SK-N-SH treated with all-trans-retinoic acid at 6 μM for 48 hours (cell line): ENCODE data around the gene MANBA.

Source experiments
- ATAC-seq: fragments of 200-7000 bp; cut with Tn5 transposase; 3 replicates; pipeline ENCODE4 v1.9.1; 2020; ENCODE audit warnings: mild to moderate bottlenecking, moderate library complexity
- ARNTL ChIP-seq: fragments of 450-650 bp; formaldehyde crosslinking; IDR thresholded peaks from 2 replicates; pipeline ENCODE4 v1.5.0; 2020; ENCODE audit warnings: low read depth, mild to moderate bottlenecking, moderate library complexity, borderline replicate concordance
- BACH2 ChIP-seq: fragments of 250-450 bp; sonication (Bioruptor Pico); IDR thresholded peaks from 2 replicates; pipeline ENCODE4 v1.9.0; 2021; ENCODE audit warnings: mild to moderate bottlenecking, borderline replicate concordance
- CSDC2 ChIP-seq: fragments of 250-450 bp; sonication (Bioruptor Pico); IDR thresholded peaks from 2 replicates; pipeline ENCODE4 v1.5.0; 2020; ENCODE audit warnings: mild to moderate bottlenecking, moderate library complexity
- ESRRG ChIP-seq: fragments of 250-450 bp; sonication (Bioruptor Pico); IDR thresholded peaks from 2 replicates; pipeline ENCODE4 v1.6.1; 2021; ENCODE audit warnings: mild to moderate bottlenecking
- GLIS3 ChIP-seq: fragments of 250-450 bp; sonication (Bioruptor Pico); IDR thresholded peaks from 2 replicates; pipeline ENCODE4 v1.5.0; 2020; ENCODE audit warnings: mild to moderate bottlenecking, moderate library complexity
- ISL1 ChIP-seq: fragments of 250-450 bp; sonication (Bioruptor Pico); IDR thresholded peaks from 2 replicates; pipeline ENCODE4 v2.1.2; 2022; ENCODE audit warnings: mild to moderate bottlenecking, moderate library complexity
- PPARA ChIP-seq: fragments of 250-450 bp; sonication (Bioruptor Pico); IDR thresholded peaks from 2 replicates; pipeline ENCODE4 v1.5.0; 2020; ENCODE audit warnings: mild to moderate bottlenecking, borderline replicate concordance
- RARB ChIP-seq: fragments of 250-450 bp; sonication (Bioruptor Pico); IDR thresholded peaks from 2 replicates; pipeline ENCODE4 v1.8.0; 2021; ENCODE audit warnings: mild to moderate bottlenecking, moderate library complexity
- SNAI2 ChIP-seq: fragments of 250-450 bp; sonication (Bioruptor Pico); IDR thresholded peaks from 2 replicates; pipeline ENCODE4 v1.5.0; 2020; ENCODE audit warnings: mild to moderate bottlenecking, moderate library complexity
- TCF4 ChIP-seq: fragments of 250-450 bp; sonication (Bioruptor Pico); IDR thresholded peaks from 2 replicates; pipeline ENCODE4 v1.8.0; 2021; ENCODE audit warnings: mild to moderate bottlenecking, moderate library complexity, borderline replicate concordance
- TOX ChIP-seq: fragments of 250-450 bp; sonication (Bioruptor Pico); IDR thresholded peaks from 2 replicates; pipeline ENCODE4 v1.8.0; 2021; ENCODE audit warnings: mild to moderate bottlenecking, moderate library complexity, borderline replicate concordance
- ZC3H10 ChIP-seq: fragments of 250-450 bp; sonication (Bioruptor Pico); IDR thresholded peaks from 2 replicates; pipeline ENCODE4 v1.5.1; 2021; ENCODE audit warnings: mild to moderate bottlenecking, moderate library complexity
- ZFP3 ChIP-seq: fragments of 250-450 bp; sonication (Bioruptor Pico); IDR thresholded peaks from 2 replicates; pipeline ENCODE4 v1.5.0; 2020; ENCODE audit warnings: mild to moderate bottlenecking, moderate library complexity
- ZFP30 ChIP-seq: fragments of 450-650 bp; formaldehyde crosslinking; IDR thresholded peaks from 2 replicates; pipeline ENCODE4 v1.5.0; 2022; ENCODE audit warnings: mild to moderate bottlenecking, moderate library complexity
- ZNF565 ChIP-seq: fragments of 450-650 bp; formaldehyde crosslinking; conservative IDR thresholded peaks from 2 replicates; pipeline ENCODE4 v1.5.0; 2020; ENCODE audit warnings: low read depth, mild to moderate bottlenecking, moderate library complexity
- ZNF70 ChIP-seq: fragments of 450-650 bp; formaldehyde crosslinking; IDR thresholded peaks from 2 replicates; pipeline ENCODE4 v1.5.0; 2020; ENCODE audit warnings: mild to moderate bottlenecking, moderate library complexity
- TF ChIP-seq, protein P1 (sequence below): fragments of 250-450 bp; sonication (Bioruptor Pico); IDR thresholded peaks from 2 replicates; pipeline ENCODE4 v1.8.0; 2021; ENCODE audit warnings: low read depth, mild to moderate bottlenecking, moderate library complexity, borderline replicate concordance
- TF ChIP-seq, protein P2 (sequence below): fragments of 250-450 bp; sonication (Bioruptor Pico); IDR thresholded peaks from 2 replicates; pipeline ENCODE4 v1.5.0; 2020; ENCODE audit warnings: mild to moderate bottlenecking, moderate library complexity
- TF ChIP-seq, protein P3 (sequence below): fragments of 250-450 bp; sonication (Bioruptor Pico); IDR thresholded peaks from 2 replicates; pipeline ENCODE4 v1.5.1; 2020; ENCODE audit warnings: low read depth, mild to moderate bottlenecking, moderate library complexity
- TF ChIP-seq, protein P4 (sequence below): fragments of 250-450 bp; sonication (Bioruptor Pico); IDR thresholded peaks from 2 replicates; pipeline ENCODE4 v1.5.1; 2021; ENCODE audit warnings: mild to moderate bottlenecking, moderate library complexity

Gene MANBA

DNA sequence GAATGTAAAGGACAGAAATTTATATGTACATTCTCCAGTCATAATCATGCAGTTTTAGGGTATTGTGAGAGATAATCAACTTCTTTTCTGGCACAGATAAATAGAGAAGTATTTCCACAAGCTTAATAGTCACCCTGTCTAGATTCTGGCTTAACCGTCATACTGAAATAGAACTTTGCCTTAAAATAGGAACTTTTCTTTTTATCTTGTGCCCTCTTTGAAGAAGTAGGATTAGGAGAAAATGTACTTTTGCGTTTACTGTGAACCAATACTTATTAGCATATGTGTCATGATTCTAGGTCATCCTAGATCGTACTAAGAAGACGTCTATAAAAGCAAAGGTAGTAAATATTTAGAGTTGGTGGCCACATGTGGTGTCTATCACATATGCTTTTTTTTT is 164.2 kb downstream of the MANBA start (continued):
- TF ChIP-seq CSDC2 = no peak

DNA sequence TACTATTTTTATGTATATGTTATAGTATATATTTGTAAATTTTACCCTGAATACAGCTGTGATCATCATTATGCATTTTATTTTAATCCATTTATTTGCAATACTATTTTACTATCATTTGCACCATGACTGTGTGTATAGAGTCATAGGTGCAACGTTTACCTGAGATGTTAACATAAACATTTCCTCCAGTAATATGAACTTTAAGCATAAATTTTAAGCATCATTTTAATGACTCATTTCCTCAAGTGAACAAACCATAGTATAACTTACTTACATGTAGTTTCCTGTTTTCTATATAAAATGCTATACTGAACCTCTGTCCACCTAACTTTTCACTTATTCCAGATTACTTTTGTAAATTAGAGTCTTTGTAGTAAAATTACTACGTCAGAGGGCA is 166.8 kb downstream of the MANBA start:
- no peak for ATAC-seq
- TF ChIP-seq TCF4 (CRISPR knock-in tag) = no peak
- no peak for TF ChIP-seq CSDC2
- TF ChIP-seq RARB (CRISPR knock-in tag) = no peak
- TF ChIP-seq, protein P1, sequence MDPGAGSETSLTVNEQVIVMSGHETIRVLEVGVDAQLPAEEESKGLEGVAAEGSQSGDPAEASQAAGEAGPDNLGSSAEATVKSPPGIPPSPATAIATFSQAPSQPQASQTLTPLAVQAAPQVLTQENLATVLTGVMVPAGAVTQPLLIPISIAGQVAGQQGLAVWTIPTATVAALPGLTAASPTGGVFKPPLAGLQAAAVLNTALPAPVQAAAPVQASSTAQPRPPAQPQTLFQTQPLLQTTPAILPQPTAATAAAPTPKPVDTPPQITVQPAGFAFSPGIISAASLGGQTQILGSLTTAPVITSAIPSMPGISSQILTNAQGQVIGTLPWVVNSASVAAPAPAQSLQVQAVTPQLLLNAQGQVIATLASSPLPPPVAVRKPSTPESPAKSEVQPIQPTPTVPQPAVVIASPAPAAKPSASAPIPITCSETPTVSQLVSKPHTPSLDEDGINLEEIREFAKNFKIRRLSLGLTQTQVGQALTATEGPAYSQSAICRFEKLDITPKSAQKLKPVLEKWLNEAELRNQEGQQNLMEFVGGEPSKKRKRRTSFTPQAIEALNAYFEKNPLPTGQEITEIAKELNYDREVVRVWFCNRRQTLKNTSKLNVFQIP = no peak
- TF ChIP-seq ZFP30 = no peak
- TF ChIP-seq BACH2 (CRISPR knock-in tag) = no peak

DNA sequence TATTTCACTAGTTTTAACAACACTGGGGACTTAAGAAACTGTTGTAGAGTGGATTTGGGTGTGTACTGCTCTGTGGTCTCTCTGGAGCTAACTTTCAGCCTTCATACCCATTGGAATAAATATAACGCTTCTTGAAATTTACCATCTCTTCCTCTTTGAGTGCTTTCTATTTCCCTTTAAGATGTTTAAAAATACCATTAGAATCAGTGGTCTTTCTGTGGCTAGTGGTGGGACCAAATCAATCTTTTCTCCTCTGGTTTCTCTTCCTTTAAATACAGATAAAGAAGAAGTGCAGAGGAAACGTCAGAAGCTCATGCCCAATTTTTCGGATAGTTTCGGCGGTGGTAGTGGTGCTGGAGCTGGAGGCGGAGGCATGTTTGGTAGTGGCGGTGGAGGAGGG is 167.6 kb downstream of the MANBA start:
- TF ChIP-seq ZFP3 (CRISPR knock-in tag) = no peak
- TF ChIP-seq, all 23 proteins: peak for 0
- no peak for ATAC-seq

DNA sequence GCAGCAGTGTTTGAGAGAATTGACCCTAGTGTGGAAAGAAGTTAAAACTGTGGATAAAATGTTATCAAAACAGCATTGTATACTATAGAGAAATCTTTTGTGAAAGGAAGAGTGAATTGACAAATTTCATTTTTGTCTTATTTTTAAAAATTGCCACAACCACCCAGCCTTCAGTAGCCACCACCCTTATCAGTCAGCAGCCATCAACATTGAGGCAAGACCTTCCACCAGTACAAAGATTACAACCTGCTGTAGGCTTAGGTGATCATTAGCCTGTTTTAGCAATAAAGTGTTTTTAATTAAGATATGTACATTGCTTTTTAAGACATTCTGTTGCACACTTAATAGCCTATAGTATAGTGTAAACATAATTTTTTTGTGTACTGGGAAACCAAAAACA is 168.5 kb downstream of the MANBA start:
- TF ChIP-seq TCF4 (CRISPR knock-in tag) (no peak), ZNF565 (CRISPR knock-in tag) (no peak), ZNF70 (CRISPR knock-in tag) (no peak), PPARA (no peak), ZFP30 (no peak), TOX (CRISPR knock-in tag) (no peak), RARB (CRISPR knock-in tag) (no peak), CSDC2 (no peak), SNAI2 (CRISPR knock-in tag) (no peak), ARNTL (no peak), BACH2 (CRISPR knock-in tag) (no peak)
- TF ChIP-seq, protein P2, sequence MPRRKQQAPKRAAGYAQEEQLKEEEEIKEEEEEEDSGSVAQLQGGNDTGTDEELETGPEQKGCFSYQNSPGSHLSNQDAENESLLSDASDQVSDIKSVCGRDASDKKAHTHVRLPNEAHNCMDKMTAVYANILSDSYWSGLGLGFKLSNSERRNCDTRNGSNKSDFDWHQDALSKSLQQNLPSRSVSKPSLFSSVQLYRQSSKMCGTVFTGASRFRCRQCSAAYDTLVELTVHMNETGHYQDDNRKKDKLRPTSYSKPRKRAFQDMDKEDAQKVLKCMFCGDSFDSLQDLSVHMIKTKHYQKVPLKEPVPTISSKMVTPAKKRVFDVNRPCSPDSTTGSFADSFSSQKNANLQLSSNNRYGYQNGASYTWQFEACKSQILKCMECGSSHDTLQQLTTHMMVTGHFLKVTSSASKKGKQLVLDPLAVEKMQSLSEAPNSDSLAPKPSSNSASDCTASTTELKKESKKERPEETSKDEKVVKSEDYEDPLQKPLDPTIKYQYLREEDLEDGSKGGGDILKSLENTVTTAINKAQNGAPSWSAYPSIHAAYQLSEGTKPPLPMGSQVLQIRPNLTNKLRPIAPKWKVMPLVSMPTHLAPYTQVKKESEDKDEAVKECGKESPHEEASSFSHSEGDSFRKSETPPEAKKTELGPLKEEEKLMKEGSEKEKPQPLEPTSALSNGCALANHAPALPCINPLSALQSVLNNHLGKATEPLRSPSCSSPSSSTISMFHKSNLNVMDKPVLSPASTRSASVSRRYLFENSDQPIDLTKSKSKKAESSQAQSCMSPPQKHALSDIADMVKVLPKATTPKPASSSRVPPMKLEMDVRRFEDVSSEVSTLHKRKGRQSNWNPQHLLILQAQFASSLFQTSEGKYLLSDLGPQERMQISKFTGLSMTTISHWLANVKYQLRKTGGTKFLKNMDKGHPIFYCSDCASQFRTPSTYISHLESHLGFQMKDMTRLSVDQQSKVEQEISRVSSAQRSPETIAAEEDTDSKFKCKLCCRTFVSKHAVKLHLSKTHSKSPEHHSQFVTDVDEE = no peak
- no peak for ATAC-seq

DNA sequence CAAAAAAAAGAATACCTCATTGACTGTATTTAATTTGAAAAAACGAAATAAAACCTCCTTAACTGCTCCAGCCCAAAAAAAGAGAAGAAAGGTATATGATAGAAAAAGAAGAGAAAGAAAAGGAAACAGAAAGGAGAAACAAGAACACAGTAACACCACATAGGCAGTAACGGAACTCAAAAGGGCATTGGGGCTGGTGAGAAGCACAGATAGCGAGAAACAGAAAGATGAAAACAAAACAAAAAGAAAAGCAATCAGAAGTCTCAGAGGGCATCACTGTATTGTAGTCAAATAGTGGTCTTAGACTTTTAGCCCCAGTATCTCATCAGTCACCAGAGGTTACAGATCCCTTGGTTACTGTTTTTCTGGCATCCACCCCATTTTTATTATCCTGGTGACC is 171.0 kb downstream of the MANBA start:
- no peak for ATAC-seq
- TF ChIP-seq, protein P1 = no peak
- TF ChIP-seq BACH2 (CRISPR knock-in tag) = no peak
- no peak for TF ChIP-seq ZFP3 (CRISPR knock-in tag)
- TF ChIP-seq ZNF70 (CRISPR knock-in tag) = no peak
- TF ChIP-seq, protein P3, sequence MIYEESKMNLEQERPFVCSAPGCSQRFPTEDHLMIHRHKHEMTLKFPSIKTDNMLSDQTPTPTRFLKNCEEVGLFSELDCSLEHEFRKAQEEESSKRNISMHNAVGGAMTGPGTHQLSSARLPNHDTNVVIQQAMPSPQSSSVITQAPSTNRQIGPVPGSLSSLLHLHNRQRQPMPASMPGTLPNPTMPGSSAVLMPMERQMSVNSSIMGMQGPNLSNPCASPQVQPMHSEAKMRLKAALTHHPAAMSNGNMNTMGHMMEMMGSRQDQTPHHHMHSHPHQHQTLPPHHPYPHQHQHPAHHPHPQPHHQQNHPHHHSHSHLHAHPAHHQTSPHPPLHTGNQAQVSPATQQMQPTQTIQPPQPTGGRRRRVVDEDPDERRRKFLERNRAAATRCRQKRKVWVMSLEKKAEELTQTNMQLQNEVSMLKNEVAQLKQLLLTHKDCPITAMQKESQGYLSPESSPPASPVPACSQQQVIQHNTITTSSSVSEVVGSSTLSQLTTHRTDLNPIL = no peak
- TF ChIP-seq GLIS3 = no peak
- TF ChIP-seq ZC3H10 (CRISPR knock-in tag) = no peak
- TF ChIP-seq ESRRG (CRISPR knock-in tag) = no peak
- no peak for TF ChIP-seq ZFP30
- TF ChIP-seq ISL1 (CRISPR knock-in tag) = no peak
- TF ChIP-seq, protein P4, sequence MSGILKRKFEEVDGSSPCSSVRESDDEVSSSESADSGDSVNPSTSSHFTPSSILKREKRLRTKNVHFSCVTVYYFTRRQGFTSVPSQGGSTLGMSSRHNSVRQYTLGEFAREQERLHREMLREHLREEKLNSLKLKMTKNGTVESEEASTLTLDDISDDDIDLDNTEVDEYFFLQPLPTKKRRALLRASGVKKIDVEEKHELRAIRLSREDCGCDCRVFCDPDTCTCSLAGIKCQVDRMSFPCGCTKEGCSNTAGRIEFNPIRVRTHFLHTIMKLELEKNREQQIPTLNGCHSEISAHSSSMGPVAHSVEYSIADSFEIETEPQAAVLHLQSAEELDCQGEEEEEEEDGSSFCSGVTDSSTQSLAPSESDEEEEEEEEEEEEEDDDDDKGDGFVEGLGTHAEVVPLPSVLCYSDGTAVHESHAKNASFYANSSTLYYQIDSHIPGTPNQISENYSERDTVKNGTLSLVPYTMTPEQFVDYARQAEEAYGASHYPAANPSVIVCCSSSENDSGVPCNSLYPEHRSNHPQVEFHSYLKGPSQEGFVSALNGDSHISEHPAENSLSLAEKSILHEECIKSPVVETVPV (CRISPR knock-in tag) = no peak
- TF ChIP-seq ZNF565 (CRISPR knock-in tag) = no peak
- no peak for TF ChIP-seq TOX (CRISPR knock-in tag)
- TF ChIP-seq TCF4 (CRISPR knock-in tag) = no peak
